ENCODE measurements around the gene CACNA1C. TPM values are rescaled to one million over a fixed set of nuclear protein-coding genes. Genes with fewer than 3 reads are reported as not detected.

Gene CACNA1C
- total RNA-seq, 4 donors from 2014 or later: 2.0 to 4.2 (median 2.5) TPM

- no peak overlapping the region for H3K27ac ChIP-seq
- no peak overlapping the region for H3K4me3 ChIP-seq (replicated peaks in 1 of 3)
- H3K9me3 ChIP-seq: no peaks in the 10 kb centered on the region
- no peaks in the 10 kb centered on the region for H3K36me3 ChIP-seq
- H3K27me3 ChIP-seq: no peaks in the 10 kb centered on the region
- DNase-seq: no peak
- peaks cover 0 to 8% of the 10 kb centered on the region in 2 donors for H3K4me1 ChIP-seq
- TF ChIP-seq CTCF (IDR thresholded peaks at IDR 0.05): no peak
- TF ChIP-seq POLR2A (IDR thresholded peaks at IDR 0.05): no peak
- 90 to 98% methylated on average over 3 of the region's 3 CpGs for WGBS, 2 donors
- intact Hi-C loops (cut with DNase I): no loop called here
These were observed 641.3 kb downstream of the CACNA1C start for GRCh38 chr12:2693980-2694610.

GRCh38 chr12:2696136-2696535 lies 643.3 kb downstream of the CACNA1C start:
- intact Hi-C loops (cut with DNase I): no loop called here
- 32 to 44% methylated on average over 2 of the region's 2 CpGs for WGBS, 2 donors

GRCh38 chr12:2697057-2697800 lies 644.4 kb downstream of the CACNA1C start:
- 85 to 88% methylated on average over 10 of the region's 10 CpGs for WGBS, 2 donors
- no peaks in the 10 kb centered on the region for H3K9me3 ChIP-seq
- intact Hi-C loops (cut with DNase I): no loop called here
- DNase-seq: no peak
- H3K27ac ChIP-seq: no peak overlapping the region
- H3K4me1 ChIP-seq: no peaks in the 10 kb centered on the region
- no peaks in the 10 kb centered on the region for H3K36me3 ChIP-seq
- H3K27me3 ChIP-seq: no peaks in the 10 kb centered on the region
- H3K4me3 ChIP-seq (replicated peaks in 1 of 3): no peak overlapping the region
- TF ChIP-seq CTCF (IDR thresholded peaks at IDR 0.05) (no peak), POLR2A (IDR thresholded peaks at IDR 0.05) (no peak)

More at GRCh38 chr12:2696136-2696535, 643.3 kb downstream of the CACNA1C start:
- Histone ChIP-seq H3K4me1 (peaks cover 0 to 4% of the 10 kb centered on the region in 2 donors), H3K36me3 (no peaks in the 10 kb centered on the region), H3K9me3 (no peaks in the 10 kb centered on the region), H3K27ac (no peak overlapping the region), H3K27me3 (no peaks in the 10 kb centered on the region), H3K4me3 (replicated peaks in 1 of 3) (no peak overlapping the region)
- no peak for DNase-seq
- TF ChIP-seq CTCF (IDR thresholded peaks at IDR 0.05): no peak
- TF ChIP-seq POLR2A (IDR thresholded peaks at IDR 0.05): no peak

- Histone ChIP-seq H3K27me3 (no peaks in the 10 kb centered on the region), H3K4me1 (no peaks in the 10 kb centered on the region), H3K36me3 (no peaks in the 10 kb centered on the region), H3K4me3 (replicated peaks in 1 of 3) (no peak overlapping the region), H3K27ac (no peak overlapping the region), H3K9me3 (no peaks in the 10 kb centered on the region)
- no peak for DNase-seq
- 86 to 89% methylated on average over 1 of the region's 1 CpG for WGBS, 2 donors
- TF ChIP-seq POLR2A (IDR thresholded peaks at IDR 0.05) (no peak), CTCF (IDR thresholded peaks at IDR 0.05) (no peak)
- intact Hi-C loops (cut with DNase I): no loop called here
These were observed 645.8 kb downstream of the CACNA1C start for GRCh38 chr12:2698566-2698965.

- TF ChIP-seq POLR2A (IDR thresholded peaks at IDR 0.05) (no peak), CTCF (IDR thresholded peaks at IDR 0.05) (no peak)
- Histone ChIP-seq H3K4me3 (replicated peaks in 1 of 3) (no peak overlapping the region), H3K9me3 (no peaks in the 10 kb centered on the region), H3K27ac (no peak overlapping the region), H3K4me1 (no peaks in the 10 kb centered on the region), H3K36me3 (no peaks in the 10 kb centered on the region), H3K27me3 (no peaks in the 10 kb centered on the region)
- DNase-seq: no peak
- intact Hi-C loops (cut with DNase I): no loop called here
- 33 to 49% methylated on average over 1 of the region's 1 CpG for WGBS, 2 donors
These were observed 657.9 kb downstream of the CACNA1C start for GRCh38 chr12:2710701-2711100.
